ENCODE measurements around the gene PTGR2. TPM values are rescaled to one million over a fixed set of nuclear protein-coding genes. Genes with fewer than 3 reads are reported as not detected.
A peak's percentile ranks its signal among the peaks of the same experiment; 100 is the strongest.

Gene PTGR2
- total RNA-seq, 3 donors from 2014 or later, result 11.4 to 23.2 (median 17.2) TPM

- DNase-seq, result no peak
- Histone ChIP-seq H3K36me3 (ENCODE audit: low read depth) (no peaks in the 10 kb centered on the region), H3K4me1 (ENCODE audit: low read depth) (no peaks in the 10 kb centered on the region), H3K9me3 (no peaks in the 10 kb centered on the region), H3K4me3 (no peak overlapping the region)
- intact Hi-C loops (cut with DNase I, micrococcal nuclease), result no loop called here
- ATAC-seq, result no peak
- TF ChIP-seq, protein P1, sequence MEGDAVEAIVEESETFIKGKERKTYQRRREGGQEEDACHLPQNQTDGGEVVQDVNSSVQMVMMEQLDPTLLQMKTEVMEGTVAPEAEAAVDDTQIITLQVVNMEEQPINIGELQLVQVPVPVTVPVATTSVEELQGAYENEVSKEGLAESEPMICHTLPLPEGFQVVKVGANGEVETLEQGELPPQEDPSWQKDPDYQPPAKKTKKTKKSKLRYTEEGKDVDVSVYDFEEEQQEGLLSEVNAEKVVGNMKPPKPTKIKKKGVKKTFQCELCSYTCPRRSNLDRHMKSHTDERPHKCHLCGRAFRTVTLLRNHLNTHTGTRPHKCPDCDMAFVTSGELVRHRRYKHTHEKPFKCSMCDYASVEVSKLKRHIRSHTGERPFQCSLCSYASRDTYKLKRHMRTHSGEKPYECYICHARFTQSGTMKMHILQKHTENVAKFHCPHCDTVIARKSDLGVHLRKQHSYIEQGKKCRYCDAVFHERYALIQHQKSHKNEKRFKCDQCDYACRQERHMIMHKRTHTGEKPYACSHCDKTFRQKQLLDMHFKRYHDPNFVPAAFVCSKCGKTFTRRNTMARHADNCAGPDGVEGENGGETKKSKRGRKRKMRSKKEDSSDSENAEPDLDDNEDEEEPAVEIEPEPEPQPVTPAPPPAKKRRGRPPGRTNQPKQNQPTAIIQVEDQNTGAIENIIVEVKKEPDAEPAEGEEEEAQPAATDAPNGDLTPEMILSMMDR (IDR thresholded peaks at IDR 0.05), result no peak
Measured at GRCh38 chr14:73843296-73843695, 8.3 kb upstream of the PTGR2 start.

- TF ChIP-seq, protein P1 (IDR thresholded peaks at IDR 0.05), result no peak
- intact Hi-C loops (cut with DNase I, micrococcal nuclease), result no loop called here
- Histone ChIP-seq H3K9me3 (no peaks in the 10 kb centered on the region), H3K4me1 (ENCODE audit: low read depth) (peaks cover 11% of the 10 kb centered on the region), H3K36me3 (ENCODE audit: low read depth) (no peaks in the 10 kb centered on the region), H3K4me3 (no peak overlapping the region)
- ATAC-seq, result no peak
- no peak for DNase-seq
Measured at GRCh38 chr14:73846947-73847346, 4.7 kb upstream of the PTGR2 start.

DNA sequence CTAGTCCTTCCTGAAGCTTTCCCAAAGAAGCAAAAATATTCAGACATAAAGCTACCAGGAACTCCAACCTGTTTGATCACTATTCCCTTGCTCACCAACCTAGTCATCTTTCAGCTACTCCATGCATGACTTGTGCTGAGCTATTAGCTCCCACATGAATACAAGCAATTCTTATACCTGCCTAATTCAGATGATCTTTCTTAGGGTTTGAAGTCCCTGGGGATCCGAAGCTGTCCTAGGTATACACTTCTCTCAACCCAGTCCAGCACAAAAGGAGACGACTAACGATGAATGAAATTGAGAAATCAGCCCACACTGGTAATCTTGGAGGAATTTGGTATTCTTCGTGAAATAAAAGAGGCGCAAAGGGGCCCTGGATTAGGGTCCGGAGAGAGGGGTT, 631 bp upstream of the PTGR2 start:
- intact Hi-C loops (cut with DNase I, micrococcal nuclease), result no loop called here
- TF ChIP-seq, protein P1 (IDR thresholded peaks at IDR 0.05), result no peak
- H3K4me3 ChIP-seq, result no peak overlapping the region
- ATAC-seq (no peak), DNase-seq (no peak)
- H3K36me3 ChIP-seq (ENCODE audit: low read depth), result no peaks in the 10 kb centered on the region
- H3K4me1 ChIP-seq (ENCODE audit: low read depth), result peaks cover 11% of the 10 kb centered on the region
- H3K9me3 ChIP-seq, result no peaks in the 10 kb centered on the region

DNA sequence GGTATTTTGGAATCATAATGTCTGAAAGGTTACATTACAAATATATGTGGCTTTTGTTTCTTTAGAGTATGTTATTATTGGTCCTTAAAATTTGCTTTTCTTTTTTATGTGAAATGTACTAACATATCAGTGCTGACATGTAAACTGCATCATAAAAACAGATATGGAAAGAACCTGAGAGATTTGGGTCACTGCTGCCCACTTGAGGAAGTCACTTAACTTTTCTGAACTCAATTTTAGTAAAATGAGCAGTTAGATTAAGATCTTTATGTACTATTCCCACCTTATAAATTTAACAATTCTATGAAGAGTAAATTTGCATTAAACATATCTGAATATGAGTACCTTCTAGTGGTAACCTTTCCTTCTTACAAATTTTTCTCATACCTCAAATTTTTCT, 7.5 kb downstream of the PTGR2 start:
- H3K9me3 ChIP-seq, result no peaks in the 10 kb centered on the region
- H3K4me3 ChIP-seq, result no peak overlapping the region
- no peaks in the 10 kb centered on the region for H3K36me3 ChIP-seq (ENCODE audit: low read depth)
- DNase-seq (no peak), ATAC-seq (no peak)
- TF ChIP-seq, protein P1 (IDR thresholded peaks at IDR 0.05), result no peak
- no peaks in the 10 kb centered on the region for H3K4me1 ChIP-seq (ENCODE audit: low read depth)
- intact Hi-C loops (cut with DNase I, micrococcal nuclease), result no loop called here

DNA sequence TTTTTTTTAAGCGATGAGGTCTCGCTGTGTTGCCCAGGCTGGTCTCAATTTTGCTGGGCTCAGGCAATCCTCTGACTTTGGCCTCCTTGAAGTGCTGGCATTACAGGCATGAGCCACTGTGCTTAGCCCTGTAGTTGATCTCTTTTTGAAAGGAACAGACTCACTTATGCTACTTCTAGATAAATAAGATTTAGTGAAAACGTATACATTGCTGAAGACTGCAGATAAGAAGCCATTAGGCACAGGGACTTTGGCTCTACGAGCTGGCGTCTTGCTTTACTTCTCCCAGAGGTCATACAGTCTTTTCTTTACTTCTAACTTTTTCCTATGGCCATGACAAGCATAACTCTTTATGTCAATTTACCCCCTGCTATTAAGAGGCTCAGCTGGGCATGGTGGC, 9.4 kb downstream of the PTGR2 start:
- TF ChIP-seq, protein P1 (IDR thresholded peaks at IDR 0.05), result no peak
- intact Hi-C loops (cut with DNase I, micrococcal nuclease), result no loop called here
- DNase-seq (no peak), ATAC-seq (no peak)
- H3K36me3 ChIP-seq (ENCODE audit: low read depth), result no peaks in the 10 kb centered on the region
- no peak overlapping the region for H3K4me3 ChIP-seq
- no peaks in the 10 kb centered on the region for H3K9me3 ChIP-seq
- H3K4me1 ChIP-seq (ENCODE audit: low read depth), result no peaks in the 10 kb centered on the region

- H3K36me3 ChIP-seq (ENCODE audit: low read depth), result no peaks in the 10 kb centered on the region
- TF ChIP-seq, protein P1 (IDR thresholded peaks at IDR 0.05), result no peak
- intact Hi-C loops (cut with DNase I, micrococcal nuclease), result no loop called here
- H3K4me3 ChIP-seq, result no peak overlapping the region
- no peak for DNase-seq
- ATAC-seq, result peak; percentile 87
- H3K4me1 ChIP-seq (ENCODE audit: low read depth), result no peaks in the 10 kb centered on the region
- H3K9me3 ChIP-seq, result no peaks in the 10 kb centered on the region
Measured at GRCh38 chr14:73862480-73862879, 10.8 kb downstream of the PTGR2 start.

Measured in mucosa of descending colon (tissue), 3 donors.